Measurements from ENCODE around the gene WNT4.

WNT4 gene

DNA sequence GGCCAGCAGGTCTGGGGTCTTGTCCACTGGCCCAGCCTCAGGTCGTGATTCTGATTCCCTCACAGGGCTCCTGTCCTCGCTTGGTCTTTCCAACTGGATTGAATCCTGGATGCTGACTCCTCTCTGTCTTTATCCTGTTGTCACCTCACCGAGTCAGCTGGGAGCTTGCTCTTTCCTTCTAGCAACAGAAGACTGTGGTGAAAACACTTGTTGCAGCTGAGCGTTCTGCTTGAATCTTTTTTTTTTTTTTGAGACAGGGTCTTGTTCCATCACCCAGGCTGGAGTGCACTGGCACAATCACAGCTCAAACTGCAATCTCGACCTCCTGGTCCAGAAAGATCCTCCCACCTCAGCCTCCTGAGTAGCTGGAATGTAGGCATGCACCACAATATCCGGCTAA is 8.0 kb upstream of the WNT4 start:
- TF ChIP-seq TCF4 (CRISPR knock-in tag; IDR thresholded peaks at IDR 0.05; ENCODE audit: borderline replicate concordance) (no peak), BACH2 (CRISPR knock-in tag; IDR thresholded peaks at IDR 0.05; ENCODE audit: borderline replicate concordance) (no peak)
- ATAC-seq, result no peak

DNA sequence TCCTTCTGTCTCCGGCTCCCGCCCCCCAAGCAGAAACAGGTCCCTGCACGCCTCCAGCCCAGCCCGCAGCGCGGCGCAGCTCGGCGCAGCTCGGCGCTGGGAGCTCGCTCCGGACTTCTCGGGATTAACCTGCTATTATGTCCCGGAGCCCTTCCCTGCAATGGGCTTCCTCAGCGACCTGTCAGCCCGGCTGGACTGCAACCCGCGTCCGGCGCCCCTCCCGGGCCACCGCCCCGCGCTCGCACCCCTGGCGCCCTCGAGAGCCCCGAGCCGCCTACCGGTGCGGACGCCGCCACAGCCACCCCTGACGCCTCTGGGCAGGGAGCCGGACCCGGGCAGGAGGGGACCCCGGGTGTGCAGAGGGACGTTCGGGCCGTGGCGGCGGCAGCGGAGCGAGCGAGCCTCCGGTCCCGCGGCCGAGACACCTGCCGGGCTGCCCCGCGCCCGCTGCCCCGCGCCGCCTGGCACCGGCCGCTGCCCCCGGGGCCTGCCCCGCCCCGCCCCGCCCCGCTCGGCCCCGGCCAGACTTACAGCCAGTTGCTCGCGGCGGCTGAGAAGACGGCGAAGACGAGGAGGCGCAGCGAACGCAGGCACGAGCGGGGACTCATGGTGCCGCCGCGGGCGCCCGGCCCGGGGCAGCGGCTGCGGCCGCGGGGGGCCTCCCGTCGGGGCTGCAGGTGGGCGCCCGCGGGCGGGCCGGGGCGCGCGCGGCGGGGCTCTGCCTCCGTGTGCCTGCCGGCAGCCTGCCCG is 407 bp downstream of the WNT4 start:
- ATAC-seq, result peak; percentile 74
- TF ChIP-seq BACH2 (CRISPR knock-in tag; IDR thresholded peaks at IDR 0.05; ENCODE audit: borderline replicate concordance) (no peak), ZNF565 (CRISPR knock-in tag; conservative IDR thresholded peaks at IDR 0.05; ENCODE audit: low read depth) (no peak), OSR1 (CRISPR knock-in tag; IDR thresholded peaks at IDR 0.05) (no peak), RARB (CRISPR knock-in tag; IDR thresholded peaks at IDR 0.05) (no peak), ESRRG (CRISPR knock-in tag; IDR thresholded peaks at IDR 0.05) (no peak), ZFP30 (CRISPR knock-in tag; IDR thresholded peaks at IDR 0.05) (no peak), ZNF8 (CRISPR knock-in tag; IDR thresholded peaks at IDR 0.05) (no peak), ARNTL (CRISPR knock-in tag; IDR thresholded peaks at IDR 0.05; ENCODE audit: borderline replicate concordance, low read depth) (no peak), SNAI2 (CRISPR knock-in tag; IDR thresholded peaks at IDR 0.05) (no peak), TOX (CRISPR knock-in tag; IDR thresholded peaks at IDR 0.05; ENCODE audit: borderline replicate concordance) (no peak), ZNF70 (CRISPR knock-in tag; IDR thresholded peaks at IDR 0.05) (no peak), ZFP3 (CRISPR knock-in tag; IDR thresholded peaks at IDR 0.05) (no peak), PPARA (CRISPR knock-in tag; IDR thresholded peaks at IDR 0.05; ENCODE audit: borderline replicate concordance) (no peak), GLIS3 (CRISPR knock-in tag; IDR thresholded peaks at IDR 0.05) (no peak), TCF4 (CRISPR knock-in tag; IDR thresholded peaks at IDR 0.05; ENCODE audit: borderline replicate concordance) (no peak), ZC3H10 (CRISPR knock-in tag; IDR thresholded peaks at IDR 0.05) (no peak)
- TF ChIP-seq, protein P1, sequence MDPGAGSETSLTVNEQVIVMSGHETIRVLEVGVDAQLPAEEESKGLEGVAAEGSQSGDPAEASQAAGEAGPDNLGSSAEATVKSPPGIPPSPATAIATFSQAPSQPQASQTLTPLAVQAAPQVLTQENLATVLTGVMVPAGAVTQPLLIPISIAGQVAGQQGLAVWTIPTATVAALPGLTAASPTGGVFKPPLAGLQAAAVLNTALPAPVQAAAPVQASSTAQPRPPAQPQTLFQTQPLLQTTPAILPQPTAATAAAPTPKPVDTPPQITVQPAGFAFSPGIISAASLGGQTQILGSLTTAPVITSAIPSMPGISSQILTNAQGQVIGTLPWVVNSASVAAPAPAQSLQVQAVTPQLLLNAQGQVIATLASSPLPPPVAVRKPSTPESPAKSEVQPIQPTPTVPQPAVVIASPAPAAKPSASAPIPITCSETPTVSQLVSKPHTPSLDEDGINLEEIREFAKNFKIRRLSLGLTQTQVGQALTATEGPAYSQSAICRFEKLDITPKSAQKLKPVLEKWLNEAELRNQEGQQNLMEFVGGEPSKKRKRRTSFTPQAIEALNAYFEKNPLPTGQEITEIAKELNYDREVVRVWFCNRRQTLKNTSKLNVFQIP (CRISPR knock-in tag; IDR thresholded peaks at IDR 0.05; ENCODE audit: borderline replicate concordance, low read depth), result no peak
- TF ChIP-seq, protein P2, sequence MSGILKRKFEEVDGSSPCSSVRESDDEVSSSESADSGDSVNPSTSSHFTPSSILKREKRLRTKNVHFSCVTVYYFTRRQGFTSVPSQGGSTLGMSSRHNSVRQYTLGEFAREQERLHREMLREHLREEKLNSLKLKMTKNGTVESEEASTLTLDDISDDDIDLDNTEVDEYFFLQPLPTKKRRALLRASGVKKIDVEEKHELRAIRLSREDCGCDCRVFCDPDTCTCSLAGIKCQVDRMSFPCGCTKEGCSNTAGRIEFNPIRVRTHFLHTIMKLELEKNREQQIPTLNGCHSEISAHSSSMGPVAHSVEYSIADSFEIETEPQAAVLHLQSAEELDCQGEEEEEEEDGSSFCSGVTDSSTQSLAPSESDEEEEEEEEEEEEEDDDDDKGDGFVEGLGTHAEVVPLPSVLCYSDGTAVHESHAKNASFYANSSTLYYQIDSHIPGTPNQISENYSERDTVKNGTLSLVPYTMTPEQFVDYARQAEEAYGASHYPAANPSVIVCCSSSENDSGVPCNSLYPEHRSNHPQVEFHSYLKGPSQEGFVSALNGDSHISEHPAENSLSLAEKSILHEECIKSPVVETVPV (CRISPR knock-in tag; IDR thresholded peaks at IDR 0.05), result no peak
- TF ChIP-seq, protein P3, sequence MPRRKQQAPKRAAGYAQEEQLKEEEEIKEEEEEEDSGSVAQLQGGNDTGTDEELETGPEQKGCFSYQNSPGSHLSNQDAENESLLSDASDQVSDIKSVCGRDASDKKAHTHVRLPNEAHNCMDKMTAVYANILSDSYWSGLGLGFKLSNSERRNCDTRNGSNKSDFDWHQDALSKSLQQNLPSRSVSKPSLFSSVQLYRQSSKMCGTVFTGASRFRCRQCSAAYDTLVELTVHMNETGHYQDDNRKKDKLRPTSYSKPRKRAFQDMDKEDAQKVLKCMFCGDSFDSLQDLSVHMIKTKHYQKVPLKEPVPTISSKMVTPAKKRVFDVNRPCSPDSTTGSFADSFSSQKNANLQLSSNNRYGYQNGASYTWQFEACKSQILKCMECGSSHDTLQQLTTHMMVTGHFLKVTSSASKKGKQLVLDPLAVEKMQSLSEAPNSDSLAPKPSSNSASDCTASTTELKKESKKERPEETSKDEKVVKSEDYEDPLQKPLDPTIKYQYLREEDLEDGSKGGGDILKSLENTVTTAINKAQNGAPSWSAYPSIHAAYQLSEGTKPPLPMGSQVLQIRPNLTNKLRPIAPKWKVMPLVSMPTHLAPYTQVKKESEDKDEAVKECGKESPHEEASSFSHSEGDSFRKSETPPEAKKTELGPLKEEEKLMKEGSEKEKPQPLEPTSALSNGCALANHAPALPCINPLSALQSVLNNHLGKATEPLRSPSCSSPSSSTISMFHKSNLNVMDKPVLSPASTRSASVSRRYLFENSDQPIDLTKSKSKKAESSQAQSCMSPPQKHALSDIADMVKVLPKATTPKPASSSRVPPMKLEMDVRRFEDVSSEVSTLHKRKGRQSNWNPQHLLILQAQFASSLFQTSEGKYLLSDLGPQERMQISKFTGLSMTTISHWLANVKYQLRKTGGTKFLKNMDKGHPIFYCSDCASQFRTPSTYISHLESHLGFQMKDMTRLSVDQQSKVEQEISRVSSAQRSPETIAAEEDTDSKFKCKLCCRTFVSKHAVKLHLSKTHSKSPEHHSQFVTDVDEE (CRISPR knock-in tag; IDR thresholded peaks at IDR 0.05), result no peak
- TF ChIP-seq, protein P4, sequence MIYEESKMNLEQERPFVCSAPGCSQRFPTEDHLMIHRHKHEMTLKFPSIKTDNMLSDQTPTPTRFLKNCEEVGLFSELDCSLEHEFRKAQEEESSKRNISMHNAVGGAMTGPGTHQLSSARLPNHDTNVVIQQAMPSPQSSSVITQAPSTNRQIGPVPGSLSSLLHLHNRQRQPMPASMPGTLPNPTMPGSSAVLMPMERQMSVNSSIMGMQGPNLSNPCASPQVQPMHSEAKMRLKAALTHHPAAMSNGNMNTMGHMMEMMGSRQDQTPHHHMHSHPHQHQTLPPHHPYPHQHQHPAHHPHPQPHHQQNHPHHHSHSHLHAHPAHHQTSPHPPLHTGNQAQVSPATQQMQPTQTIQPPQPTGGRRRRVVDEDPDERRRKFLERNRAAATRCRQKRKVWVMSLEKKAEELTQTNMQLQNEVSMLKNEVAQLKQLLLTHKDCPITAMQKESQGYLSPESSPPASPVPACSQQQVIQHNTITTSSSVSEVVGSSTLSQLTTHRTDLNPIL (CRISPR knock-in tag; IDR thresholded peaks at IDR 0.05; ENCODE audit: low read depth), result no peak

DNA sequence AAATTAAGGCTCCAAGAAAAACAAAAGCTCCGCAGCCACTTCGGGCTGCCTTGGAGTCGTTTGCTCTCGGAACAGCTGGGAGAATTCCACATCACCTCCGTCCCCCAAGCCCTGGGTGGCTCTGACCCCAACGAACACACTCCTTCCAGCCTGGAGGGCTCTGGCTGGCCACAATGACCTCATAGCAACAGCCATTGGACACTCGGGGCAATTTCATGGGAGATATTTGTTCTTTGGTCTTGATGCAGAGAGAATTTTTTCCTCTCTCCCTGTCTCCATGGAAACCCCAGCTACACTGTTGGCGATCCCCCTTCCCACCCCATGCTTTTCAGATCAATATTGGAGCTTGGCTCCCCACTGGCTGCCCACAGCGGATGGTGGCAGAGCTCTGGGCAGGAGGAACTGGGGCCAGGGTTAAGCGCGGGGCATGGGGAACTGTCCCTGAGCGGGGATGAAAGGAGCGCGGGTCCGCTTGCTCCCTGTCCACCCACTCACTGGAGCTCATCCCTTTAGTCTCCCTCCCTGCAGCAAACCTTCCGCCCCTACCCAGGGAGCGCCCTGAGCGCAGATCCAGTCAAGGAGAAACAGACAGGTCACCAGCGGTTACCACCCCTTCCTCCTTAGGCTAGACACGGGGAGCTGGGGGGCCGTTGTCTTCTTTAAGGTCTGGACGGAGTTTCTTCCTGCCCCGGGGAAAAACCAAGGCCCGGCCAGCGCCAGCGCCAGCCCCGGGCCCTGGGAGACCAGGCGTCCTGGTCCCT is 1.2 kb downstream of the WNT4 start:
- no peak for TF ChIP-seq RARB (CRISPR knock-in tag; IDR thresholded peaks at IDR 0.05)
- TF ChIP-seq OSR1 (CRISPR knock-in tag; IDR thresholded peaks at IDR 0.05), result no peak
- TF ChIP-seq BACH2 (CRISPR knock-in tag; IDR thresholded peaks at IDR 0.05; ENCODE audit: borderline replicate concordance), result no peak
- TF ChIP-seq, protein P4 (CRISPR knock-in tag; IDR thresholded peaks at IDR 0.05; ENCODE audit: low read depth), result no peak
- TF ChIP-seq, protein P2 (CRISPR knock-in tag; IDR thresholded peaks at IDR 0.05), result no peak
- TF ChIP-seq ZFP3 (CRISPR knock-in tag; IDR thresholded peaks at IDR 0.05), result no peak
- TF ChIP-seq ZNF70 (CRISPR knock-in tag; IDR thresholded peaks at IDR 0.05), result no peak
- no peak for TF ChIP-seq SNAI2 (CRISPR knock-in tag; IDR thresholded peaks at IDR 0.05)
- TF ChIP-seq, protein P1 (CRISPR knock-in tag; IDR thresholded peaks at IDR 0.05; ENCODE audit: borderline replicate concordance, low read depth), result no peak
- TF ChIP-seq ZC3H10 (CRISPR knock-in tag; IDR thresholded peaks at IDR 0.05), result no peak
- TF ChIP-seq CSDC2 (CRISPR knock-in tag; IDR thresholded peaks at IDR 0.05), result no peak
- no peak for TF ChIP-seq ZNF565 (CRISPR knock-in tag; conservative IDR thresholded peaks at IDR 0.05; ENCODE audit: low read depth)

More for the DNA sequence above, 1.2 kb downstream of the WNT4 start:
- ATAC-seq, result peak; percentile 14

Data from SK-N-SH treated with all-trans-retinoic acid at 6 μM for 48 hours (cell line).